ENCODE results near the gene DUSP5. TPM values are rescaled to one million over a fixed set of nuclear protein-coding genes. Genes with fewer than 3 reads are reported as not detected.

DUSP5 gene
- total and polyA plus RNA-seq, 2 of the 8 experiments (the other 6 are each of a cell fraction or from before 2014, with no cell fraction given): 13.6 to 30.3 TPM

DNA sequence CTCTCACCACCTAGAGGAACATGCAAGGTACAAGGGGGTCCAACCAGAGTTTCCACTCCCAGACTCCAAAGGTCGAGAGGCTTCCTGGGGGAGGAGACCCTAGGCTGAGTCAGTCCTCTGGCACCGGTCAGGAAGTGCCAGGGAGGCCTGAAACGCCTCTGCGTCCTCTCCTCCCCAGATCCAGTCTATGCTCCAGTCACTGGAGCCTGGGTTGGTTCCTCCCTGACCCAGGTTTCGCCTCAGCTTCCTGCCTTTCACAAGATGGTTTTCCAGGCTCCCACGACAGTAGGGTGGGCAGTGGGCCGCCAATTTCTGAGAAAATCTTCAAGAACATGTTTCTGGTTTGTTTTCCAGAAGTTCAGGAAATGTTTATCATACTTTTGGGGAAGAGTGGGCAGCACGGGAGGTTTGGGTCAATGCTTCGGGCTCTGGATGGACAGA lies 30.0 kb downstream of the DUSP5 start:
- 90% methylated on average over 9 of the region's 9 CpGs; no CpG with 5 or more reads in 1 of the 2 experiments for WGBS, 2 experiments (ENCODE audit: extremely low coverage in 1 of 2, insufficient coverage in 1 of 2, insufficient read length in 1 of 2, insufficient replicate concordance in 2 of 2, low coverage in 1 of 2, low lambda C conversion rate in 2 of 2, missing lambda C conversion rate in 1 of 2)
- FAIRE-seq: no peak
- POLR2A ChIA-PET (ENCODE audit: partially characterized antibody): interaction anchor here (1.6 to 3.1 kb wide), 2 partner anchors 29 to 223 kb away, joined by 5 to 11 read pairs; partner anchors contain the start of gene SMNDC1
- no peak for TF ChIP-seq KDM5A (IDR thresholded peaks at IDR 0.05; ENCODE audit: low read length)
- no peak for TF ChIP-seq MAFK (IDR thresholded peaks at IDR 0.05; ENCODE audit: low read depth, low read length)
- no peak for TF ChIP-seq RBBP5 (IDR thresholded peaks at IDR 0.05; ENCODE audit: borderline replicate concordance, low read depth, low read length)
- no peak for TF ChIP-seq EGR1 (IDR thresholded peaks at IDR 0.05; ENCODE audit: borderline replicate concordance, low read depth, low read length)
- TF ChIP-seq SP2 (IDR thresholded peaks at IDR 0.05; ENCODE audit: low read length): no peak
- no peak for TF ChIP-seq SIN3A (conservative IDR thresholded peaks at IDR 0.05 in 1 of 2, IDR thresholded peaks at IDR 0.05 in 1 of 2; ENCODE audit: low read depth in 1 of 2, low read length in 2 of 2)
- no peak for TF ChIP-seq YY1 (IDR thresholded peaks at IDR 0.05; ENCODE audit: low read depth, low read length)
- no peak for TF ChIP-seq CHD1 (IDR thresholded peaks at IDR 0.05; ENCODE audit: low read depth, low read length)
- TF ChIP-seq SP4 (IDR thresholded peaks at IDR 0.05; ENCODE audit: low read length): no peak
- TF ChIP-seq CREB1 (IDR thresholded peaks at IDR 0.05): no peak
- TF ChIP-seq NANOG (IDR thresholded peaks at IDR 0.05; ENCODE audit: insufficient read depth, low read depth, low read length, poor library complexity, severe bottlenecking): no peak
- no peak for TF ChIP-seq GABPA (IDR thresholded peaks at IDR 0.05; ENCODE audit: borderline replicate concordance, insufficient read depth, low read length)
- no peak for TF ChIP-seq TAF7 (optimal IDR thresholded peaks at IDR 0.05; ENCODE audit: borderline replicate concordance, low read depth, low read length)

More for the DNA sequence above, 30.0 kb downstream of the DUSP5 start:
- Histone ChIP-seq H2BK12ac (ENCODE audit: low read depth, low read length) (peak overlapping the region; percentile 77; the same call in 1 of the 2 replicates), H3K79me1 (ENCODE audit: low read depth, low read length) (no peaks in the 10 kb centered on the region), H2BK20ac (ENCODE audit: low read length) (0 out of 2 replicates have a peak overlapping the region, but pooled peaks have one; percentile 28), H3K4me1 (replicated peaks in 1 of 4; ENCODE audit: control insufficient read depth in 3 of 4, insufficient read depth in 4 of 4, low read length in 3 of 4) (peaks cover 4 to 17% (median 5%) of the 10 kb centered on the region in 4 experiments), H3K4ac (replicated peaks; ENCODE audit: insufficient read length, low read depth, low read length) (no peak overlapping the region), H3K56ac (replicated peaks; ENCODE audit: insufficient read length, low read depth, low read length) (no peak overlapping the region), H4K20me1 (replicated peaks in 1 of 2; ENCODE audit: control insufficient read depth in 1 of 2, insufficient read depth in 2 of 2, low read length in 2 of 2) (no peaks in the 10 kb centered on the region), H3K27ac (ENCODE audit: low read depth, low read length) (no peak overlapping the region), H2BK15ac (ENCODE audit: low read length) (no peak overlapping the region), H3K23me2 (ENCODE audit: low read depth, low read length) (peaks cover 2% of the 10 kb centered on the region; the same call in 1 of the 2 replicates), H4K8ac (ENCODE audit: extremely low read depth, insufficient read depth, low read length) (no peak overlapping the region), H3K9ac (replicated peaks in 1 of 4; ENCODE audit: extremely low read depth in 1 of 4, low read depth in 3 of 4, low read length in 3 of 4) (no peak overlapping the region), H3K9me3 (ENCODE audit: insufficient read depth in 2 of 2, low read depth in 1 of 2, low read length in 1 of 2) (no peaks in the 10 kb centered on the region), H2BK5ac (ENCODE audit: low read depth, low read length) (no peak overlapping the region), H2AK5ac (ENCODE audit: low read depth, low read length) (0 out of 2 replicates have a peak overlapping the region, but pooled peaks have one; percentile 44), H3K23ac (ENCODE audit: insufficient read length) (no peak overlapping the region), H3K4me3 (ENCODE audit: extremely low read depth in 1 of 4, insufficient read depth in 2 of 4, low read depth in 3 of 4, low read length in 4 of 4) (no peak overlapping the region), H3K4me2 (ENCODE audit: insufficient read depth in 1 of 2, low read depth in 2 of 2, low read length in 2 of 2) (no peak overlapping the region), H3K36me3 (ENCODE audit: control insufficient read depth in 2 of 4, insufficient read depth in 4 of 4, low read length in 3 of 4) (no peaks in the 10 kb centered on the region), H2BK120ac (replicated peaks; ENCODE audit: low read depth, low read length) (no peak overlapping the region), H3K27me3 (replicated peaks in 1 of 4; ENCODE audit: control insufficient read depth in 3 of 4, extremely low read depth in 1 of 4, insufficient read depth in 3 of 4, low read length in 3 of 4) (no peaks in the 10 kb centered on the region; a peak in 1 of 7 replicates), H4K5ac (ENCODE audit: insufficient read length, low read depth, low read length) (no peak overlapping the region), H3K14ac (ENCODE audit: insufficient read length) (no peak overlapping the region), H3K79me2 (ENCODE audit: control insufficient read depth in 1 of 2, insufficient read depth in 2 of 2, low read length in 2 of 2) (no peaks in the 10 kb centered on the region), H4K91ac (replicated peaks; ENCODE audit: insufficient read length, low read length) (peak overlapping the region; percentile 32), H3K18ac (ENCODE audit: extremely low read depth, low read length) (peak overlapping the region; percentile 24; the same call in 1 of the 2 replicates), H2AFZ (ENCODE audit: low read length) (no peak overlapping the region)
- CTCF ChIA-PET (ENCODE audit: partially characterized antibody): interaction anchor here (1.2 to 1.3 kb wide), 2 partner anchors 19 to 173 kb away, joined by 3 read pairs; no protein-coding TSS in a partner anchor
- no peak for DNase-seq (ENCODE audit: low read depth in 1 of 2, low spot score in 2 of 2)
